Stimulated activated naive CD4-positive, alpha-beta T cell (primary cell): Measurements from ENCODE around the gene TCEAL5.
"Not testable (repeated sequence)": the region's sequence is repeated elsewhere in the genome, so short reads cannot be mapped to it uniquely, and the experiment has no call there.

ENCODE experiments used
- DNase-seq, 6 experiments: peaks; one replicate each; lab custom pipeline; 2025; lab: John Stamatoyannopoulos, UW

The TCEAL5 gene, protein sequence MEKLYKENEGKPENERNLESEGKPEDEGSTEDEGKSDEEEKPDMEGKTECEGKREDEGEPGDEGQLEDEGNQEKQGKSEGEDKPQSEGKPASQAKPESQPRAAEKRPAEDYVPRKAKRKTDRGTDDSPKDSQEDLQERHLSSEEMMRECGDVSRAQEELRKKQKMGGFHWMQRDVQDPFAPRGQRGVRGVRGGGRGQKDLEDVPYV

DNA sequence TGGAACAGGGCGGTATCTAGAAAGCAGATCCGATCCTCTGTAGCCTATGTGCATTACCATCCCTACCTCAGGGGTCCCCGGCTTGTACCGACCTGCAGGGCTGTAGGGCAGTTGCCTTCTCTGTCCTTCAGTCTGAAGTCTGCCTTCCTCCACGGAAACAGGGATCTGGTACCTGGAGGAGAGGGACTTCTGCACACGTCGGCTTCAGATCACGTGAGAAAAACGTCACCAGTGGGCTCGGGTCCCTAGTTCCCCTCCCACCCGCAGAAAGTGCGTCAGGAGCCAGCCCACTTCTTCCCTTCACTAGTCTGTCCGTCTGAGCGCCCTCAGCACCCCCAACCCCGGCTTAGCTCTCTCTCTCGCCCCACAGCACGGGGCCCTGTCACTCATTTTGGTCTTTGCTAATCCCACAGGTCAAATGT, at the start of gene TCEAL5:
Gene TCEAL5, minus strand, starts transcription at position 170 of the 422 bp plus-strand sequence. CDS start 2,187 bp downstream, outside the sequence.
- no peak for DNase-seq

DNA sequence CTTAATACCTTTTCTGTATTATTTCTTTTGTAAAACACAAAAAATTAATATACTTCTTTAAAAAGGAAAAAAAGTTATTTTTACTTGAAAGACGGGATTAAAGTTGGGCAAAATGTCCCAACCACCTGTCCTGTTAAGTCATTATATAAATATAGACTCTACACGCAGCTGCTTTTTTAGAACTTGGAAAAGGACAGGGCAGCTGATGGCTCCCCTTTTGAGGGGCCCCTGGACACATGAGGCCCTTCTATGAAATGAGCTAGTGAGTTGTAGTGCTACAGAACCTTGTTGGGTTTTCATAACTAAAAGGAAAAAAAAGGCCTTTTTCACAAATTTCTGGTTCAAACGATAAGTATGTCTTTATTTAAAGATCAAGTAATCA, 34.8 kb upstream of the TCEAL5 start:
- DNase-seq = no peak

DNA sequence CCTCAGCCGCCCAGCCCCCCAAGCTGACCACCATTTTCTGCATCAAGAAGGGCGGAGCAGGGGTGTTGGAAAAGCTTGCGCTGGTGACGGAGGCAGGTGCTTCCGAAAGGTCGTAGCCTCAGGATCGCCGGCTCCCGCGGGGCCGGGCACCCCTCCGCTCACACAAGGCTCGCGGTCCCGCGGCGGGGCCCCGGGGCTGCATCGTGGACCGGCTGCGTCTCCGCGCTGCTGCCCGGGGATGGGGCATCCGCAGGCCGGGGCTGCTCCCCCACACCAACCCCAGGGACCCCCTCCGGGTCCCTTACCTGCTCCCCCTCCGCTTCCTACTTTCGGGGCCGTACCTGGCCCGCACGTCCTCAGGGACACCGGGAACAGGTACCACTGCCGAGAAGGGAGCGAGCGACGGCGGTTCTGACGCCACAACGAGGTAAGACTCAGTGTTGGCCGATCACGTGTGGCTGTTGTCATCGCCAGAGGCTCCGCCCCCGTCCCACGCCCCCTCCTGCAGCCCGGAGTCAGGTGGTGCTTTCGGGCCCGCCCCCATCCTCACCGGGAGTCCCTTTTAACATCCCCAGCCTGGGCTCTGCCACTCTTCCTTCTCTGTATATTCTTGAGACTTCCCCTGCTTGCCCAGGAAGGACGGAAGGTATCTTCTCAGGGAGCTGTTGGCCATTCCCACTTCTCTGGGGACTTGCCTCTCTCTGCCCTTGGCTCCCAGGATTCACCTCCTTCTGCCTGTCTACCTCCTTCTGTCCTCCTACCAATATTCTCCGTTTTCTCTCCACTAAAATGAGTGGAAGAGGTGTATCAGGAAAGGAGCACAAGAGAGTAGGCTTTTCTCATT, 34.2 kb upstream of the TCEAL5 start, which contains the start of gene BEX2:
Gene BEX2, minus strand, starts transcription at position 436 of the 844 bp plus-strand sequence. CDS start 1,014 bp downstream, outside the sequence.
- peak; percentile 72 to 85 (median 78) for DNase-seq

DNA sequence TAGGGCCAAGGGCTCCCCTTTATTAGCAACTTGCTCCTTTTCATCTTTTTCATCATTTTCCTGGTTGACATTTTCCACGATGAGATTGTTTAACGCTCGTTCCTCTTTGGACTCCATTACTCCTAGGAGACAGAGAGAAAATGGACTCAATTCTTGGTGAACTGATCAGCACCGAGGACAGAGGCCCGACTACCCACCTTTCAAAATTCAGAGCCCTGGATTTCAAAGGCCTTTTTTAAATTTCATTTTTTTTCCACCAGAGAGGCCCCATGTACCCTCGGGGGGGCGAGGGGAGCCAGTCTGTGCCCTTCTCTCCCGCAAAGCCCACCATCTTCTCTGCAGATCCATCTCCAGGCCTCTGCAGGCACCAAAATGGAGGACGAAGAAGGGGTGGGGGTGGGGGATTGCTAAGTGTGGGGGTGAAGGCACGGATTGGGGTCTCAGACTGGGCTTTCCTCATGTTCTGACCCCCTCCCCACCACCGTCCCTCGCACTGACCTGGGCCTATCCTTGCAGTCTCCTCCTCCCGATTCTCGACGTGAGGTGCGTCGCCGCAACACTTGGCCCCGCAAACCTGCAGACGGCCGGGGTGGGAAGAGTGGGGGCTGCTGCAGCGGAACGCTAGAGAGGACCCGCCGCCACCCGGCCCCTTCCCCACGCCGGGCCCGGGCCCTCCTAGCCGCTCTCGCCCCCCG, 33.5 kb upstream of the TCEAL5 start:
- peak in 1 of 6 experiments; percentile 42 for DNase-seq

DNA sequence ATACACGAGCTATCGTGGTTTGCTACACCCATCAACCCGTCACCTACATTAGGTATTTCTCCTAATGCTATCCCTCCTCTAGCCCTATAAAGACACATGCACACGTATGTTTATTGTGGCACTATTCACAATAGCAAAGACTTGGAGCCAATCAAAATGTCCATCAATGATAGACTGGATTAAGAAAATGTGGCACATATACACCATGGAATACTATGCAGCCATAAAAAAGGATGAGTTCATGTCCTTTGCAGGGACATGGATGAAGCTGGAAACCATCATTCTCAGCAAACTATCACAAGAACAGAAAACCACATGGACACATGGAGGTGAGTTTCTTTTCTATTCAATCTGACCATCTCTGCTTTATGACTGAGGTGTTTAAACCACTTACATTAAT, 29.1 kb upstream of the TCEAL5 start:
- DNase-seq = not testable (repeated sequence)

DNA sequence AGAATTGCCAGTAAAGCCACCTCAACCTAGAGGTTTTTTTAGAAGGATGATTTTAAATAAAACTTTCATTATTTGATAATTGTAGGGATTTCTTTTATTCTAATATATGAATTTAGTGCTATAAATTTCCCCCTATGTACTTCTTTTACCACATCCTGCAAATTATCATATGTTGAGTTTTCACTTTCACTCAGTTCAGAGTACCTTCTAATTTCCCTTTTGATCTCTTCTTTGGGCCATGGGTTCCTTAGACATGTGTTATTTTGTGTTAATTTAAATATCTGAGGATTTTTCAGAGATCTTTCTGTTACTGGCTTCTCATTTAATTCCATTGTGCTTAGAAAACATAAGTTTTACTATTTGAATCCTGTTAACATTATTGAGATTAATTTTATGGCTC, 28.2 kb upstream of the TCEAL5 start:
- peak in 1 of 6 experiments; percentile 1 for DNase-seq

DNA sequence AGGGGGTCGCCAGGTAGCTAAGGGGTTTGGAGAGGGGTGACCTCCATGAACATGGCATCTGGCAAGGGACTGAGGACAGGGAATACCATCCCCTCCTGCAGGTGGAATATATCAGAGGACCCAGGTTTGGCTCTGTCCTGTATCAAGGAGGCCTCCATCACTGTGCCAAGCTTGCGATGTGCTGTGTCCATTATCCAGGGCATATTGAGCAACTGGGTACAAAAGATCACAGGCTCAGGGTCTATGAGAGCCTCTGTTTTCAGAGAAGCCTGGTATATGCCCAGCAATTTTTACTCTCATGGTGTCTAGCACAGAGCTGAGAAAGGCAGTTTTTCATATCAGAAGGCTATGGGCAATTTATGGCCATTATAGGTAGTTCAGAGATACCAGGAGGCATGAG, 16.6 kb upstream of the TCEAL5 start:
- no peak for DNase-seq

DNA sequence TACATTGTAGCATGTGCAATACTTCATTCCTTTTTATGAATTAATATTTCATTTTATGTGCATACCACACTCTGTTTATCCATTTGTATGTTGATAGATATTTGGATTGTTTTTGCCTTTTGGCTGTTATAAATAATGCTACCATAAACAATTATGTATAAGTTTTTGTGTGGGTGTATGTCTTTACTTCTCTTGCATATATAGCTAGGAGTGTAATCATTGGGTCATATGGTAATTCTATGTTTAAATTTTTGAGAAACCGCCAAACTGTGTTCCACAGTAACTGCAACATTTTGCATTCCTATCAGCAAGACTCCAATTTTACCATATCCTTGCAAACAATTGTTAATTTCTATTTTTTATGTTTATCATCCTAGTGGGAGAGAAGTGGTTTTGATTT, 3.1 kb upstream of the TCEAL5 start:
- DNase-seq = no peak

DNA sequence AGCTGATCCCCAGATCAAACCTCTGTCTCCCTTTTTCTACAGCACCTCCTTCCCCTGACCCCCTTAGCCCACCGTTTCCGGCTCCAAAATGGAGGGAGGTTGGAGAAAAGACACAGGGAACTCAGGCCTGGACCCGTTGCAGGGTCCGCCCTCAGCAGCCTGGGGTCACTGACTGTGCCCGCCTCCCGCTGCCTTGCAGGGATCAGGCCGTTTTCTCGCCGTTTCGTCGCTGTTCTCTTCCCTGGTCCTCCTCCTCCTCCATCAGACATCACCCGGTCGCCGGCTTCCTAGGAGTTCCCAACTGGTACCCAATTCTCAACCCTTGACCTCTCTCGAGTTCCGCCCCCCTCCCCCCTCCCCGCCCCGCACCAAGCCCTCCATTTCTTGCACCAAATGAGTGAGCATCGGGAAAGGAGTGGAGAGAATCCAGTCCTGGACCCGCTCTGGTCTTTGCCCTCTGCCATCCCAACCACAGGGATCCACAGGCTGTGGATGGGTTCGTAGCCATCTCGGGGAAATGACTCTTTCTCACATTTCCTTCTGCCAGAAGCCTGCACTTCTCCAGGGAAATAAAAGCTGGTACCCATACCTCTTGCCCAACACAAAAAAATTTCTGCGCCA, 493 bp downstream of the TCEAL5 start:
- no peak for DNase-seq

DNA sequence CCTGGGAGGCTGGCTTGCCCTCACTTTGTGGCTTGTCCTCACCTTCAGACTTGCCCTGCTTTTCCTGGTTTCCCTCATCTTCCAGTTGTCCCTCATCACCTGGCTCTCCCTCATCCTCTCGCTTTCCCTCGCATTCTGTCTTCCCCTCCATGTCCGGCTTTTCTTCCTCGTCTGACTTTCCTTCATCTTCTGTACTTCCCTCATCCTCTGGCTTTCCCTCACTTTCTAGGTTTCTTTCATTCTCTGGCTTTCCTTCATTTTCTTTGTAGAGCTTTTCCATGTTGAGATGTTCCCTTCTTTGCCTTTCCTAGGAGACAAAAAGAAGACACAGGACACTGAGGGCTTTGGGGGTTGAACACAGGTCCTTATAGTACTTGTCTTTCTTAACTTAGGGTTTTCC, 2.3 kb downstream of the TCEAL5 start:
- DNase-seq = no peak

DNA sequence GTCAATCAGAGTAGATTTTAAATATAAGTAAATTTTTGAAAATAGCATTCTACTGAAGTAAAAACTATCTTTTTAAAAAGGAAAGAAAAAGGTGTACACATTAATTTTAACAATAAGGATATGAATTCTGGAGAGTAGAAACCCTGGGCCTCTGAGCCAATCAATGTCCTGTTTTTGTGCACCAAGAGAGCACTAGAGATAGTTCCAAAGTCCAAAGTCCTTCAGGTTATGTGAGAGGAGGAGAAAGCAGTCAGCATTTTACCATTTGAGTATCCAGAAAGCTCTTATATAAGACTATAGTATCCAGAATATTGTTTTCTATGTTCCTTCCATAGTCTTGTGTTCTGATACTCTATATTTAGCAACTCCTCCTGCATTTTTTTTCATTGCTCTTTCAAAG, 18.3 kb downstream of the TCEAL5 start:
- DNase-seq = no peak

DNA sequence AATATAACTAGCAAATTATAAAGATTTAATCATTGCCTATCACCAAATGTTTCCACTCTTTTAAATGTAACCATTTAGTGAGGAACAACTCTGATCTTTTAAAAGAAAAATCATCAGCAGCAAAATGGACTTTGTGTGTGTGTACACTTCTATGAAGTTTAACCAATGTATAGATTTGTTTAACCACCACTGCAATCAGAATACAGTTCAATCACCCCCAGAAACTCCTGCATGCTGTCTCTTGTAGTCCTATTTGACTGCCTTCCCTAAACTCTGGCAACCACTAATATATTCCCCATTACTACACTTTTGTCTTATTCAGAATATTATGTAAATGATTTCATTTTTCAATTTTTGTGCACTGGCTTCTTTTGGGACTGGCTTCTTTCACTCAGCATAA, 19.9 kb downstream of the TCEAL5 start:
- DNase-seq = no peak

DNA sequence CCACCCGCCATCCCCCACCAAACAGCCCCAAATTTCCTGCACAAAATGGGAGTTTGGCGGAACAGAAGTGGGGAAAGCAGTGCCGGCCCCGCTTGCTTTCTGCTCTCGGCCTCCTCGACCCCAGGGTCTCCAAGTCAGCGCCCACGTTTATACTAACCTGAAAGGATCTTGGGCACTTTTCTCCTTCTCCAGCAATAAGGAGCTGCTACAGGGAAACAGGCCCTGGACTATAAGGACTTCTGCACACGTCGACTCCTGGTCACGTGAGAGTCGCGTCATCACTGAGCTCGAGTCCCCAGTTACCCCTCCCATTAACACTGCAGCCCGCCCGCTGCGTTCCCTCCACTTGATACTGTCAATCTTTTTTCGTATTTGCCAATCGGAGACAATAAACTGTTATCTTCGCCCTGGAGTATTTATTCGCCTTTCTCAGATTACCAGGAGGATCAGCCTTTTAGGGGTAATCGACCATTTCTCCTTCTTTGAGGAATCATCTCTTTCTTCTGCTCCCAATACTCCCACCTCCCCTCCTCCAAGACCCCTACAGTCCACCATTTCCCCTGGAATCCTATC, 21.5 kb downstream of the TCEAL5 start, which contains the start of gene TCEAL8:
Gene TCEAL8, minus strand, starts transcription at position 235 of the 573 bp plus-strand sequence. CDS start 1,176 bp downstream, outside the sequence.
- peak; percentile 26 to 67 (median 38) for DNase-seq

DNA sequence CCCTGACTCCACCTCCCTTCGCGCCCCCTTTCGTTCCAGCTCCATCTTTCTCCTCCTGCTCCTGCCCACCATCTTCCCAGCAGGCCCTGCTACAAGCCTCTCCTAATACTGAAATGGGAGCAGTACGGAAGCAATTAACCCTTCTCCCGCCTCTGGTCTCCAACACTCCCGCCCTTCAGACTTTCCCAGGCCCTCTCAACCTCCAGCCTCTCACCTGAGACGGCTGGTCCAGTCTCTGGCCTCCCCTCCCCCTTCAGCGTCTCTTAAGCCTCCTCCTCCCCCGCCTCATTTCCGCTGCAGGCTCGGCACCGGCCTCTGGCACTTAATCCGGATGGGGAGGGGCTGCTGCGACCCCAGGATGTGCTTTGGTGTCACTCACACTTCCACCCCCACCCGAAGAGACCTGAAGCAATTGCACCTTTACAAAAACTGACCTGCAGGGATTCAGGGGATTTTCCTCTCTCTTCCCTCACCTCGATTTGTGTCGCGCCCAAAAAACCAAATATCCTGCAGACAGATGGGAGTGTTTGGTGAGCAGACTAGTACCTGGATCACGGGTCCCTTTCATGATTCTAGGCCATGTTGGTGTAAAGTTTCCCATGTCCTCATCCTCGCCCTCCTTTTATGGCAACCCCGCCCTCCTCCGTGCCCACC, 22.3 kb downstream of the TCEAL5 start:
- peak in 5 of 6 experiments; percentile 1 to 28 (median 19) for DNase-seq

DNA sequence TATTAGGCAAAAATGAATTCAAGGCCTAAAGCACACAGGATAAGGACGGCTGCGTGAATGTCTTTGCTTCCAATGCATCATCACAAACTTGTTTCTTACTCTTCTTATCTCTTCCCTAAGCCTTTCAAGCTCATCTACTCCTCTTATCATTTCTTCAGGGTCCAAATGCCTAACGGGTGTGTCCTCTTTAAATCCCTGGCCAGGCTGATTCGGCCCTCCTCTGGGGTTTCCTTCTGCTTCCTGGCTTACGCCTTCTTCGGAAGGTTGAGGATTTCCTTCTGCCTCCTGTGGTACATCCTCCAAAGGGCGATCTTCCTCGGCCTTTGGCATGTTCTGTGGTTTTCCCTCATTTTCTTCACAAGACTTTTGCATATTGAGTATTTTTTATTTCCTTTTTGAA, 22.9 kb downstream of the TCEAL5 start:
- no peak for DNase-seq

DNA sequence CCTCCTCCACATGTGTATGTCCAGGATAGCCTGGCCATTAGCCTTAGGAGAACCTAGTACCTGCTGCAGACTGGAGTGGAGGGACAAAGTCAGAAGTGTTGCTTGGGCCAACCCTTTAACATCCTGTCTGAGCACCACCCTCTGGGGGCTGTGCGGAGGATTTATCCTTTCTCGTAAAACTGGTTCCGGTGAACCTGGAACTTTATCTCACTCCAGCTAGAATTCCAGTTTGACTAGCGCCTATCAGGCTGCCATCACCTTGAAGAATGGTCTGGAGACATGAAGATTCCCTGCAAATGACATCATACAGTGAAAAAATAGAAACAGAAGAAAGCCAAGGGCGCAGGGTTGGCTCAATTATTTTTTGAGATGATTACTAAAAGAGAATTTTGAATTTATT, 25.6 kb downstream of the TCEAL5 start:
- DNase-seq = no peak

DNA sequence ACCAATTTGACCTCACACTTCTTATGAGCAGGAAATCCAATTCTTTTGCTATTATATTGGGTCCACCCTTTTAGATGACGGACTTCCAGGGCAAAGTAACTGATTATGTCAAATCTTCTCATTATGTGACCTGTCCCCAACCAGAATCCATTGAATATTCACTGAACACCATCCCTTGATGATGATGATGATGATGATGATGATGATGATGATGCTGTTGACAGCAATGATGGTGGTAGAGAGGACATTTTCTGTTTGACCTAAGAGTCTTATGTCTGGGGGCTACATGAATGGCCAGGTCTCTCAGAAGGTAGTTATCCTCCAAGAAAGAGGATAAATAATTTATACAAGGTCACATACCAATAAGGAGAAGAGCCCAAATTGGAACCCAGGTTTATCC, 26.7 kb downstream of the TCEAL5 start:
- no peak for DNase-seq

DNA sequence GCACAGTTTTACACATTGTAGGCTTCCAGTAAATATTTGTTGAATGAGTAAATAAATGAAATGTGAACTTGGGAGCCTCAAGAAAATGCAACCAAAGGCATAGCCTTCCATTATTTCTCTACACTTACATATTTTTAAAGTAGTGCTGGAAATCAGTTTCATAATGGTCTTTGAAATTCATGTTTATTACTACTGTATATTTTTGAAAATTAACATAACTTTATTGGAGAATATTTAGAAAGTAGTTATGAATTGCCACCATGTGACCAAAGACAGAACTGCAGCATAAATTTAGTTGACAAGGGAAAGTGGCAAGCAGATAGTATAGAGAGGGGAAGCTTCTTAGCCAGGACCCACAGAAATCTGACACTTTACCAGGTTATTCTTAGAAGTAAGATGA, 28.0 kb downstream of the TCEAL5 start:
- DNase-seq = peak in 2 of 6 experiments; percentile 2 to 4

DNA sequence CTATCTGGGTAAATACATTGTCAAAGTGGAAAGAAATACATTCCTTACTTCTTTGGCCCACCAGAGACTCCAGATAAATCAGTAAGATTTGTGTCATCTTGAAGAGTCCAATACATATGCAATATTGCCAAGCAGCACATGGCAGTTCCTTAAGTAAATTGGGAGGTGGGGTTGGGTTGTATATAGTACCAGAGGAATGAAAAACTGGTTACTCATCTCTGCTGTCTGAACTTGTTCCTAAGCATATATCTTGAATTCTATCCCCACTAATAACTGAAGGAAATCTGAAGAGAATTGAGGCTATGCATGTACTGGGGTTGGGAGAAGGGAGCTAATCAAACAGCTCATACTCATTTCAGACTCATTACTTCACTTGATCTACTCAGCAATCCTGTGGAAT, 36.4 kb downstream of the TCEAL5 start:
- DNase-seq = no peak

DNA sequence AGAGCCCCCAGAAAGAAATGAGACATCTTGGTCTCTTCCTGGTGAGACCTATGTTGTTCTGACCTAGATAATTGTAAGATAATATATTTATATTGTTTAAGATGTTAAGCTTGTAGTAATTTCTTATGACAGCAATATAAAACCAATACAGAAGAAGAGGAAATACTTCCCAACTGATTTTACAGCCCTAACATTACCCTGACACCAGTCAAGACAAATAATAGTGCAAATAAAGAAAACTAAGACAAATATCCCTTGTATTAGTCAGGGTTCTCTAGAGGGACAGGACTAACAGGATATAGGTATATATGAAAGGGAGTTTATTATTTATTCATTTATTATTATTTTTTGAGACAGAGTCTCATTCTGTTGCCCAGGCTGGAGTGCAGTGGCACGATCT, 40.3 kb downstream of the TCEAL5 start:
- DNase-seq = no peak

DNA sequence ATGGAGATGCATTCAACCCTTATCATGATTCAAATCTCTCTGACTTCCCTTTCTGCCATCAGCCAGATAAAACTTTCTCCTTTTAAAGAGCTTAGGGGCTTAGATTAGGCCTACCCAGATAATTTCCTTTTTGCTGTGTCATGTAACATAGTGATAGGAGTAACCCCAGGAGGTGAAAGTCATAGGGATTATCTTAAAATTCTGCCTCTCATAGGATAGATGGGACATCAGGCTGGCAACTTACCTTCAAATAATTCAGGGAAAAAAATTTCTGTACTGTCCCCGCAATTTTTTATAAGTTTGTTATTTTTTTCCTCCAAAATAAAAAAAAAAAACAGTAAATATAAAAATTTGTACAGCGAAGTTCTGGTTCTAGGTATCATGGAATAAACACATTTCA, 40.9 kb downstream of the TCEAL5 start:
- DNase-seq = not testable (repeated sequence)
